SK-N-SH (cell line): ENCODE measurements around the gene ANKRD33B. TPM values are rescaled to one million over a fixed set of nuclear protein-coding genes. Genes with fewer than 3 reads are reported as not detected.
A peak's percentile ranks its signal among the peaks of the same experiment; 100 is the strongest.

Experiments
- CTCF ChIA-PET: fragments of 300-600, 350-600 bp; formaldehyde crosslinking; extraction: SDS; loops from one replicate; lab custom pipeline; 2021; lab: Yijun Ruan, JAX
- POLR2A ChIA-PET: fragments of 350-600 bp; sonication (Branson Sonifier 250); formaldehyde crosslinking; extraction: SDS; loops from one replicate; lab custom pipeline; 2020; ENCODE audit warnings: antibody characterized with exemption, inconsistent platforms; lab: Yijun Ruan, JAX
- DNase-seq: peaks from one replicate; pipeline ENCODE4 v3.0.0; 2012
- H2AFZ ChIP-seq: fragments of 200-600 bp; sonication (generic); 2 replicates; pipeline ENCODE4 v1.8.1; 2016; ENCODE audit warnings: antibody characterized with exemption, mild to moderate bottlenecking, low read depth
- H3F3A ChIP-seq: fragments of 200-600 bp; sonication (generic); replicated peaks from 2 replicates; pipeline ENCODE3; 2016; ENCODE audit warnings: antibody characterized with exemption, mild to moderate bottlenecking; ENCODE audit not compliant: insufficient read depth
- H3K27ac ChIP-seq, 2 experiments: fragments of 200-500 bp in 1 of 2; fragments of 200-600 bp in 1 of 2; sonication (Bioruptor generic) in 1 of 2; sonication (generic), shearing (Covaris generic) in 1 of 2; 2 replicates each; pipeline versions ENCODE4 v1.5.1 to v1.6.1; 2014 to 2016; ENCODE audit warnings: low read depth in 2 of 2, inconsistent platforms in 1 of 2, low read length in 1 of 2, mild to moderate bottlenecking in 1 of 2, mixed read lengths in 1 of 2
- H3K27me3 ChIP-seq: fragments of 200-600 bp; sonication (generic), shearing (Covaris generic); 2 replicates; pipeline ENCODE4 v1.6.1; 2016; ENCODE audit warnings: mixed run types; ENCODE audit not compliant: insufficient read depth
- H3K36me3 ChIP-seq, 2 experiments: fragments of 200-500 bp in 1 of 2; fragments of 200-600 bp in 1 of 2; sonication (Bioruptor generic) in 1 of 2; sonication (generic) in 1 of 2; replicated peaks in 1 of 2; 2 replicates each; pipeline versions ENCODE3 to v1.5.1; 2014 to 2016; ENCODE audit warnings: low read length in 1 of 2, mild to moderate bottlenecking in 1 of 2; ENCODE audit not compliant: insufficient read depth in 2 of 2, control insufficient read depth in 1 of 2
- H3K4me1 ChIP-seq, 2 experiments: fragments of 200-500 bp in 1 of 2; fragments of 200-600 bp in 1 of 2; sonication (Bioruptor generic) in 1 of 2; sonication (generic), shearing (Covaris generic) in 1 of 2; 2 replicates each; pipeline versions ENCODE4 v1.5.1 to v1.6.1; 2014 to 2016; ENCODE audit warnings: low read depth in 1 of 2, low read length in 1 of 2, mixed run types in 1 of 2; ENCODE audit not compliant: insufficient read depth in 2 of 2, control insufficient read depth in 1 of 2
- H3K4me2 ChIP-seq: fragments of 200-600 bp; sonication (generic), shearing (Covaris generic); 2 replicates; pipeline ENCODE4 v1.6.1; 2017; ENCODE audit warnings: mixed run types
- H3K4me3 ChIP-seq, 2 experiments: fragments of 200-500 bp in 1 of 2; fragments of 200-600 bp in 1 of 2; sonication (Bioruptor generic) in 1 of 2; sonication (generic), shearing (Covaris generic) in 1 of 2; 2 replicates each; pipeline versions ENCODE4 v1.5.1 to v1.8.1; 2014 to 2016; ENCODE audit warnings: low read depth in 2 of 2, inconsistent platforms in 1 of 2, low read length in 1 of 2, mild to moderate bottlenecking in 1 of 2, mixed read lengths in 1 of 2, moderate library complexity in 1 of 2
- H3K79me2 ChIP-seq: fragments of 200-600 bp; sonication (generic); 2 replicates; pipeline ENCODE4 v1.8.1; 2017; ENCODE audit warnings: mild to moderate bottlenecking; ENCODE audit not compliant: insufficient read depth
- H3K9ac ChIP-seq: fragments of 200-600 bp; sonication (generic); 2 replicates; pipeline ENCODE4 v1.6.1; 2017; ENCODE audit warnings: mixed run types
- H3K9me2 ChIP-seq: fragments of 200-600 bp; sonication (generic); 2 replicates; pipeline ENCODE4 v1.6.1; 2017; ENCODE audit warnings: mixed run types
- H3K9me3 ChIP-seq: fragments of 200-600 bp; sonication (generic); 2 replicates; pipeline ENCODE4 v1.6.1; 2017; ENCODE audit warnings: mixed run types, mild to moderate bottlenecking, moderate library complexity
- H4K20me1 ChIP-seq: fragments of 200-600 bp; sonication (generic); 2 replicates; pipeline ENCODE4 v1.6.1; 2017; ENCODE audit warnings: mild to moderate bottlenecking, mixed run types; ENCODE audit not compliant: insufficient read depth
- CHD2 ChIP-seq: fragments of 150-350 bp; IDR thresholded peaks from 2 replicates; pipeline ENCODE4 v1.6.1; 2018; ENCODE audit warnings: low read length; ENCODE audit not compliant: partially characterized antibody
- JUND ChIP-seq: IDR thresholded peaks from 2 replicates; pipeline ENCODE4 v1.4.0; 2012
- POLR2AphosphoS5 ChIP-seq: IDR thresholded peaks from 2 replicates; pipeline ENCODE4 v1.6.1; 2012; ENCODE audit warnings: low read depth, low read length
- RAD21 ChIP-seq: IDR thresholded peaks from 2 replicates; pipeline ENCODE4 v1.6.1; 2012; ENCODE audit warnings: mild to moderate bottlenecking, low read length
- RXRA ChIP-seq: IDR thresholded peaks from 2 replicates; pipeline ENCODE4 v1.4.0; 2012; ENCODE audit warnings: low read depth, mild to moderate bottlenecking, borderline replicate concordance
- SMC3 ChIP-seq: IDR thresholded peaks from 2 replicates; pipeline ENCODE4 v1.6.1; 2012; ENCODE audit warnings: low read depth, low read length, improper control_type of control experiment
- TAF1 ChIP-seq: IDR thresholded peaks from 2 replicates; pipeline ENCODE4 v1.6.1; 2012; ENCODE audit warnings: low read depth, mild to moderate bottlenecking, low read length, moderate library complexity, borderline replicate concordance
- TCF12 ChIP-seq: IDR thresholded peaks from 2 replicates; pipeline ENCODE4 v1.4.0; 2012
- YY1 ChIP-seq: IDR thresholded peaks from 2 replicates; pipeline ENCODE4 v1.4.0; 2012; ENCODE audit warnings: low read depth, mild to moderate bottlenecking
- WGBS: methylation state at CpG from one replicate; pipeline ENCODE4 v1.1.6; 2017; ENCODE audit warnings: low lambda C conversion rate; 5-methylcytosine and 5-hydroxymethylcytosine counted together
- polyA plus RNA-seq, 3 experiments: library from polyadenylated mRNA; depleted of rRNA; stranded (reverse); fragments of >200 nt; gene quantifications; 2 replicates each; pipeline ENCODE4 v1.2.3, GENCODE V29; 2012
- TF ChIP-seq, protein P1 (sequence below): fragments of 150-350 bp; IDR thresholded peaks from 2 replicates; pipeline ENCODE4 v1.6.1; 2017; ENCODE audit warnings: antibody characterized with exemption, low read length, low read depth, borderline replicate concordance
- TF ChIP-seq, protein P2 (sequence below): fragments of 200-600 bp; sonication (generic); IDR thresholded peaks from 2 replicates; pipeline ENCODE4 v1.6.1; 2017; ENCODE audit warnings: antibody characterized with exemption, mild to moderate bottlenecking, moderate library complexity
- TF ChIP-seq, protein P3 (sequence below): IDR thresholded peaks from 2 replicates; pipeline ENCODE4; 2012
- TF ChIP-seq, protein P4 (sequence below): IDR thresholded peaks from 2 replicates; pipeline ENCODE4 v1.4.0; 2012; ENCODE audit warnings: low read depth

Gene ANKRD33B
- polyA plus RNA-seq, 1 of the 3 experiments (the other 2 are of a cell fraction) = 1.8 TPM

DNA sequence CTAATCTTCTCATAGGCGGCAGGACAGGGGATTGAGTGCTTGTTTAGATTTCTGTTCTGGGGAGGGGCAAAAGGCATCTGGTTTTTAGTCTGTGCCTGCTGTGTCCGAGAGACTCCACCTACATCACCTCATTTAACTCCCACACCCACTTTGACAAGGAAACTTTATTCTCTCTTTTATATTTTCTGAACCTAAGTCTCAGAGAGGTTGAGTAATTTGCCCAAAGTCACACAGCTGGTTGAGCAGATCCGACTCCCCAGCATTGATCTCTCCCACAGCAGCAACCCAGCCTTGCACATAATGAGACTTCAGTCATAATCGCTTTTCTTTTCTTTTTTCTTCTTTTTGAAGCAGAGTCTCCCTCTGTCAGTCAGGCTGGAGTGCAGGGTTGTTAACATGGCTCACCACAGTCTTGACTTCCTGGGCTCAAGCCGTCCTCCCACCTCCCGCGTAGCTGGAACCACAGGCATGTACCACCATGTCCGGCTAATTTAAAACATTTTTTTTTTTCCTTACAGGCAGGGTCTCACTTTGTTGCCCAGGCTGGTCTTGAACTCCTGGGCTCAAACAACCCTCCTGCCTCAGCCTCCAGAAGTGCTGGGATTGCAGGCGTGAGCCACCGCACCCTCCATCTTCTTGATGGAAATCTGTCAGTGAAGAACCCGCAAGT lies 36.5 kb upstream of the ANKRD33B start:
- H3F3A ChIP-seq = peaks cover 31% of the 10 kb centered on the region
- peak overlapping the region; percentile 74; the same call in 1 of the 2 replicates for H2AFZ ChIP-seq
- DNase-seq = no peak
- H4K20me1 ChIP-seq = no peaks in the 10 kb centered on the region
- peak overlapping the region; percentile 61; the same call in 1 of the 2 replicates for H3K9ac ChIP-seq
- no peaks in the 10 kb centered on the region for H3K9me2 ChIP-seq
- peak overlapping the region; percentile 94 to 97 for H3K27ac ChIP-seq
- H3K4me3 ChIP-seq = peak overlapping the region in 1 of 2 experiments; percentile 9; a peak in 2 of 4 replicates
- TF ChIP-seq, protein P1, sequence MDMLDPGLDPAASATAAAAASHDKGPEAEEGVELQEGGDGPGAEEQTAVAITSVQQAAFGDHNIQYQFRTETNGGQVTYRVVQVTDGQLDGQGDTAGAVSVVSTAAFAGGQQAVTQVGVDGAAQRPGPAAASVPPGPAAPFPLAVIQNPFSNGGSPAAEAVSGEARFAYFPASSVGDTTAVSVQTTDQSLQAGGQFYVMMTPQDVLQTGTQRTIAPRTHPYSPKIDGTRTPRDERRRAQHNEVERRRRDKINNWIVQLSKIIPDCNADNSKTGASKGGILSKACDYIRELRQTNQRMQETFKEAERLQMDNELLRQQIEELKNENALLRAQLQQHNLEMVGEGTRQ = no peak
- TF ChIP-seq, protein P2, sequence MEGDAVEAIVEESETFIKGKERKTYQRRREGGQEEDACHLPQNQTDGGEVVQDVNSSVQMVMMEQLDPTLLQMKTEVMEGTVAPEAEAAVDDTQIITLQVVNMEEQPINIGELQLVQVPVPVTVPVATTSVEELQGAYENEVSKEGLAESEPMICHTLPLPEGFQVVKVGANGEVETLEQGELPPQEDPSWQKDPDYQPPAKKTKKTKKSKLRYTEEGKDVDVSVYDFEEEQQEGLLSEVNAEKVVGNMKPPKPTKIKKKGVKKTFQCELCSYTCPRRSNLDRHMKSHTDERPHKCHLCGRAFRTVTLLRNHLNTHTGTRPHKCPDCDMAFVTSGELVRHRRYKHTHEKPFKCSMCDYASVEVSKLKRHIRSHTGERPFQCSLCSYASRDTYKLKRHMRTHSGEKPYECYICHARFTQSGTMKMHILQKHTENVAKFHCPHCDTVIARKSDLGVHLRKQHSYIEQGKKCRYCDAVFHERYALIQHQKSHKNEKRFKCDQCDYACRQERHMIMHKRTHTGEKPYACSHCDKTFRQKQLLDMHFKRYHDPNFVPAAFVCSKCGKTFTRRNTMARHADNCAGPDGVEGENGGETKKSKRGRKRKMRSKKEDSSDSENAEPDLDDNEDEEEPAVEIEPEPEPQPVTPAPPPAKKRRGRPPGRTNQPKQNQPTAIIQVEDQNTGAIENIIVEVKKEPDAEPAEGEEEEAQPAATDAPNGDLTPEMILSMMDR = no peak
- TF ChIP-seq, protein P3, sequence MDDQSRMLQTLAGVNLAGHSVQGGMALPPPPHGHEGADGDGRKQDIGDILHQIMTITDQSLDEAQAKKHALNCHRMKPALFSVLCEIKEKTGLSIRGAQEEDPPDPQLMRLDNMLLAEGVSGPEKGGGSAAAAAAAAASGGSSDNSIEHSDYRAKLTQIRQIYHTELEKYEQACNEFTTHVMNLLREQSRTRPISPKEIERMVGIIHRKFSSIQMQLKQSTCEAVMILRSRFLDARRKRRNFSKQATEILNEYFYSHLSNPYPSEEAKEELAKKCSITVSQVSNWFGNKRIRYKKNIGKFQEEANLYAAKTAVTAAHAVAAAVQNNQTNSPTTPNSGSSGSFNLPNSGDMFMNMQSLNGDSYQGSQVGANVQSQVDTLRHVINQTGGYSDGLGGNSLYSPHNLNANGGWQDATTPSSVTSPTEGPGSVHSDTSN = peak; percentile 40; the same call in 1 of the 2 replicates
- H3K79me2 ChIP-seq = no peaks in the 10 kb centered on the region
- H3K36me3 ChIP-seq = no peaks in the 10 kb centered on the region
- H3K9me3 ChIP-seq = no peaks in the 10 kb centered on the region
- H3K27me3 ChIP-seq = no peaks in the 10 kb centered on the region
- WGBS = 44% methylated on average over 11 of the region's 11 CpGs
- H3K4me2 ChIP-seq = peak overlapping the region; percentile 66
- H3K4me1 ChIP-seq = peaks cover 17 to 22% of the 10 kb centered on the region in 2 experiments; a peak in 2 of 4 replicates
- CTCF ChIA-PET = no interaction called here
- POLR2A ChIA-PET = no interaction called here

DNA sequence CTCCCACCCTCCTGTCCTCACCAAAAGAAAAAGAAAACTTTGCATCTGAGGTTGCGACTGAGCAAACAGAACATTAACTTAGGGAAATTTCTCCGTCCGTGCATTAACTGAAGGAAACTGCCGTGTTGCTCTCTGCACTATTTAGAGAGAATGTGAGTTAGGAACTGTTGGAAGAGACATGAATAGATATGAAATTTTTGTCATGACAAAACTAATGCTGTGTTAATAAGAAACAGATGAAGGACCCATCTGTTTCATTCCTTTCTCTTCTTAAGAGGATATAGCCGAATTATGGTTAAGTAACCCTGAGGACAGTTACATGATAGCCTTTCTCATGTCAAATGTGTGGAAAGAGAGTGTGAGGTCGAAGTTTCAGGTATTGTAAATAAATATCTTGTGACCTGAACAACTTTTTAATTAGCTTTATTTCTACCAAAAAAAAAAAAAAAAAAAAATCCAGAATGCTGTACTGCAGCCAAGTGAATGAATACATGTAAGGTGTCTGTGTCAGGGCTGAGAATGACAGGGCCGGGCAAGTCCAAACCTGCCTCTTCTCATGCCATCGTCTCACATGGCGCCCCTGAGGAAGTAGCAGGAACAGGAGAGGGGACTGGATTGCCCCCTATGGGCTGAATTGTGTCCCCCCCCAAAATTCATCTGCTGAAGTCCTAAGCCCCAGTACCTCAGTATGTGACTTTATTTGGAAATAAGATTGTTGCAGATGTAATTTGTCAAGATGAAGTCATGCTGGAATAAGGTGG lies 35.6 kb upstream of the ANKRD33B start:
- Histone ChIP-seq H3K4me2 (peak overlapping the region; percentile 66), H3K4me1 (peaks cover 17 to 22% of the 10 kb centered on the region in 2 experiments; a peak in 2 of 4 replicates), H4K20me1 (no peaks in the 10 kb centered on the region), H2AFZ (peak overlapping the region; percentile 74; the same call in 1 of the 2 replicates), H3K9ac (peak overlapping the region; percentile 61; the same call in 1 of the 2 replicates), H3K9me3 (no peaks in the 10 kb centered on the region), H3K79me2 (no peaks in the 10 kb centered on the region), H3K27ac (peak overlapping the region; percentile 94 to 97), H3K9me2 (no peaks in the 10 kb centered on the region), H3K36me3 (no peaks in the 10 kb centered on the region), H3F3A (peaks cover 31% of the 10 kb centered on the region), H3K4me3 (peak overlapping the region in 1 of 2 experiments; percentile 9; a peak in 2 of 4 replicates), H3K27me3 (no peaks in the 10 kb centered on the region)
- peak; percentile 68 for DNase-seq
- ChIA-PET CTCF (interaction anchor here (0.8 to 1.3 kb wide), 4 partner anchors 8 to 99 kb away, joined by 3 to 5 read pairs (median 3); no protein-coding TSS in a partner anchor), POLR2A (no interaction called here)
- 21% methylated on average over 9 of the region's 9 CpGs for WGBS
- TF ChIP-seq TCF12 (peak; percentile 95), CHD2 (no peak), POLR2AphosphoS5 (peak; percentile 51), YY1 (no peak), RXRA (0 out of 2 replicates have a peak, but pooled peaks have one; percentile 27), RAD21 (peak; percentile 36), JUND (0 out of 2 replicates have a peak, but pooled peaks have one; percentile 17), SMC3 (no peak), TAF1 (0 out of 2 replicates have a peak, but pooled peaks have one; percentile 29)
- TF ChIP-seq, protein P2 = peak; percentile 48
- TF ChIP-seq, protein P1 = no peak
- TF ChIP-seq, protein P4, sequence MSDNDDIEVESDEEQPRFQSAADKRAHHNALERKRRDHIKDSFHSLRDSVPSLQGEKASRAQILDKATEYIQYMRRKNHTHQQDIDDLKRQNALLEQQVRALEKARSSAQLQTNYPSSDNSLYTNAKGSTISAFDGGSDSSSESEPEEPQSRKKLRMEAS = peak; percentile 78
- TF ChIP-seq, protein P3 = peak; percentile 40; the same call in 1 of the 2 replicates
